Stromal cell of bone marrow (primary cell): ENCODE measurements around the gene ROBO1.
A peak's percentile ranks its signal among the peaks of the same experiment; 100 is the strongest.

Experiments
- DNase-seq: peaks from one replicate; pipeline ENCODE4 v3.0.0-alpha.2; 2012; ENCODE audit warnings: low read depth

The ROBO1 gene

DNA sequence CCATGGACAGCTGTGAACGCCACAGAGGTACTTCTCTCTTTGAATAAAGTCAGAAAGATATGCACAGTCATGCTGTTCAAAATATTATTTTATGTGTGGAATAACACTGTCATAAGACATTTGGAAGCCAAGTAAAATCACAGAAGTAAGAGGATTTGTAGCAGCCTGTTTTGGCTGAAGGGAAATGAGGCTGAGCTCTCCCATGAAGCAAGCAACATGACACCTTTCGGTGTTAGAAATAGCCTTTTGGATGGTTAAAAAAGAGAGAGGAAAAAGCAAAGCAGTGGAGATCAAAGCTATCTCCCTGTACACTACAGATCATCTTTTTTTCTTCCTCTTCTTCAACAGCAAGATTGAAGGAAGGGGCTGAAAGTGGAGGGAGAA is 755.3 kb downstream of the ROBO1 start:
- DNase-seq: no peak

DNA sequence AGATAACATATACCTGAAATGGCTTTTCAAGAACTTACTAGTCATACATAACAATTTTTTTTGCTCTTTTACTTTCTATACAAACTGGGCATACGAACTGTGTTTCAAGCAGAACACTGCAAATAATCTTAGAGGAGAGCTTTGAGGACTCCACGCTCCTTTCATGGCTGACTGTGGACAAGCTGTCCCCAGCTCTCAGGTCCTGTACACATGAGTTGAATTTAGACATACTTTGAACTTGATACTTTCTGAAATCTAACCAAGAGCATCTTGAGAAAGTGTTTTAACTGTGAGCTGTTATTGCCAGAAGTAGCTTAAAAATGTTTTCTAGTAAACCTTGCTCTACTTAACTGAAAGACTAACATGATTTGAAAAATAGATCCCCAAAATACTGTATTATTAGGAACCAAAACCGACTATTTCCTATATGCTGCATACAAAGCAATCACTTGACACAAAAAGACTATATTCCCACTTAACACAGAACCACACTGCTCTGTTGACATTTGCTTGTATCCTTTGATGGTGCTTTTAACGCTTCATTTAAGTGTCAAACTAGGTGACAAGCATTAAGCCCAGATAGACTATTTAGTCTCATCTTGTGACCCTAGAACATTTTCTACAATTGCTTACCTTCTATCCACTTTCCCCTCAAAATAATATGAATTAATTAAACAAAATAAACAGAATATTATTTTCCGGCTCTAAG is 755.8 kb downstream of the ROBO1 start:
- no peak for DNase-seq

DNA sequence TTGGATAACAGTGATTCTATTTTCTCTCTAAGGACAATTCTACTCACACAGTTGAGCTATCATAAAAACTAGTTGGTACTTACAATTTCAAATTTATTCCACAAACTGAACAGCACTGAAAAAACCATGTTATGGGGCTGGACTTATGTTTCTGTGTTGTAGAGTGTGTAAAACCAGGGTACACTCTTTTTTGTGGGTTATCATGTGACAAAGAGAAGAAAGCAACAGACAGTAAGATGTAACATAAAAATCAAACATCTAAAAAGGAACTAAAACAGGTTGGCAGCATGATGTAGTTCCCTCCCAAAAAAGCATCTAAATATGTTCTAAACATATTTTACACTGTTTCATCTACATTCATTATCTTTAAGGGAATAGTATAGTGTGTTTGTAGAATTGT is 757.9 kb downstream of the ROBO1 start:
- no peak for DNase-seq

DNA sequence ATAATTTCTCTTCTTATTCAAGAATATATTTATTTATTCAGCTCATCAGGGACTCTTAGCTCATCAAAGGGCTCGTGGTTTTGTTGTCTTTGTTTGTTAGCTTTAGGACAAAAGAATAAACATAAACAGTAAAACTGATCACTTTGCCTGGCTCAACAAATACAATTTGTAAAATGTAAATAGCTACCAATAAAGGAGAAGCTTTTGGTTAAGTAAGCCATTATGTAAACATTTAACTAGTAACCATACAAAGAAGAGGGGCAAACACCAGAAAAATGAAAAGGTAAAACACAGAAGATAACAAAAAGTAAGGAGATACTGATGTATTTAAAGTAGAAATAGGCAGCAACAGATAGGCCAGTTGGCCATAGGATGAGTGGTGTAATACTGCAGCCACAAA is 761.7 kb downstream of the ROBO1 start:
- no peak for DNase-seq

DNA sequence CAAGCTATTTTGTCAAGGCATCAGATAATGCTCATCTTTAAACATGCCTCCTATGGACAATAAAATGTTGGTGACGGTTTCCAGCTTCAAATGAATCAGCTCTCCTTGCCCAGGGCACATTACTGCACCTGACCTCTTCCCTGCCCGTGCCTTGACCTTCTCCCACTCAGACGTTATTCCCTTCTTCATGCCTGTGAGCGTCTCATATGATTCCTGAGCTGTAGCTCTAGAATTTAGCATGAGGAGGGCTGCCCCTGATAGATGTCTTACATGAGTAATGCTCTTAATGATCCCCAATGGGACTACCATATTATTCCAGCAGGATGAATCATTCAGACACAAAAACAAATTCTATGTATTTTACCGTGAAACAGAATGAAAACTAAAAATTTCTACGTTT is 762.7 kb downstream of the ROBO1 start:
- peak; percentile 70 for DNase-seq

DNA sequence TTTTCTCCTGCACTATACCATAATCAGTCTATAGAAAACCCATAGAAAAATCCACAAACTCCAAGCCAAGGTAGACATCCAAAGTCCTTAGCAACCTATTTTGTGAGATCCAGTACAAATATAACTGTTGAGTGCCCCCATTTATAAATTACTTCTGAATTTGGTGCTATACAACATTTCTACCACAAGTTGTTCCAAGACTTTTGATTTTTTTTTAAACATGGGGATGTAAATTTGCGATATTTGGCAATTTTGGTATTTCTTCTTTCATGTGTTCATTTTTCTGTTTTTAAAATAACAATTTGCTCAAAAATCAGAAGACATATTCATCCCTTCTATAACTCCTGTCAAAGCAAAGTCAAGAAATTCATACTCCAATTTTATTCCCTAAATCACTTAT is 763.8 kb downstream of the ROBO1 start:
- DNase-seq: no peak

DNA sequence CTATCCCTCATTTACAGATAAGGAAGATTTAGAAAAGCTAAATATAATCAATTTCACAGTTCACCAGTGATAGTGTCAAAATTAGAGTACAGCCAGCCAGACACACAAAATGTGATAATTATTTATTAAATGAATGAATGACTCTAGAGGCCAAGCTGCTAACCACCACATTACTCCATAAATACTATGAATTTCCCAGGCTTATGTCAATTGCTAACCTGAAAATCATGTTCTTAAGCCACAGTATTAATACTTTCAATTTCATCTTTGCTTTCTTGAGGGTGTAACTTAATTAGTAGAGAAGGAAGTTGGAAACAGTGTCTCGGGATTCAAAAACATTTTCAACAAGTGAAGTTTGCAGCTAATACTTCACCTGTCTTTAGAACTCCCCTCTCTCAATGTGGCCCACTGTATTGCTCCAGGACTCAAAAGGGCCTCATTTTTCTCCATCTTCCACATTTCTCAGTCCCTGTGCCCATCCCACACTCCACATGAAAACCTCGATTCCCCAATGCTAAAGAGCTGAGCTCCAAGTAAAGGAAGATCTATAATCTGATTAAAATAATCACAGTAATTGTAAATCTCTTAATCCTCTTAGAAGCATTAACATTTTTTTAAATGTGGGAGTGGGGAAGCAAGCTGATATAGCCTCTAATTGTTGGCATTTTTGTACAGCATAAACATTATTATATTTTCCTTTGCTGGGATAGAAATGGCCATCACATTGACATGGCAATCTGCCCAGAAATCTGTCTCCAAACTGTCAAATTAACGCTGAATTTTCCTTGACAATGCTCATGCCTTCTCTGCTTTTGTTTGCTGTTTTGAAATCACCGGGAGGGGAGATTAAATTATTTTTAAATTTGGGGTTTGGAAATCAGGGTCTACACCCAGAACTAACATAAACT is 765.1 kb downstream of the ROBO1 start:
- DNase-seq: no peak

DNA sequence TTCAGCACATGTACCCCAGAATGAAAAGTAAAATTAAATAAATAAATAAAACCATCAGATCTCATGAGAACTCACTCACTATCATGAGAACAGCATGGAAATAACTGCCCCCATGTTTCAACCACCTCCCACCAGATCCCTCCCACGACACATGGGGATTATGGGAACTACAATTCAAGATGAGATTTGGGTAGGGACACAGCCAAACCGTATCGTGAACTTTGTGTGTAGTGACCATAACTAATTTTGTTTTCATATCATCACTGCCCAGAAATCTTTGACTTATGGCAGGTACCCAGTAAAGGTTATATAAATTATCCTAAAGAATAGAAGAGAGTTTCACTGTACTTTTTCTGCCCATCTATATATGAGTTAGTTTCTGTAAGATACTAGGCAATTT is 766.5 kb downstream of the ROBO1 start:
- DNase-seq: no peak

DNA sequence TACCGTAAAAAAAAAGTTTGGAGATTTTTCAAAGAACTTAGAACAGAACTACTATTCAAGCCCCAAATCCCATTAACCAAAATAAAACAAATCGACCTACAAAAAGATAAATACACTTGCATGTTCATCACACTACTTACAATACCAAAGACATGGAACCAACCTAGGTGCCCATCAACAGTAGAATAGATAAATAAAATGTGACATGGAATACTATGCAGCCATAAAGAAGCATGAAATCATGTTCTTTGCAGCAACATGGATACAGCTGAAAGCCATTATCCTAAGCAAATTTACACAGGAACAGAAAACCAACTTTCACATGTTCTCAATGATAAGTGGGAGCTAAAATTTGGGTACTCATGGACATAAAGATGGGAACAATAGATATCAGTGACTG is 768.7 kb downstream of the ROBO1 start:
- DNase-seq: no peak

DNA sequence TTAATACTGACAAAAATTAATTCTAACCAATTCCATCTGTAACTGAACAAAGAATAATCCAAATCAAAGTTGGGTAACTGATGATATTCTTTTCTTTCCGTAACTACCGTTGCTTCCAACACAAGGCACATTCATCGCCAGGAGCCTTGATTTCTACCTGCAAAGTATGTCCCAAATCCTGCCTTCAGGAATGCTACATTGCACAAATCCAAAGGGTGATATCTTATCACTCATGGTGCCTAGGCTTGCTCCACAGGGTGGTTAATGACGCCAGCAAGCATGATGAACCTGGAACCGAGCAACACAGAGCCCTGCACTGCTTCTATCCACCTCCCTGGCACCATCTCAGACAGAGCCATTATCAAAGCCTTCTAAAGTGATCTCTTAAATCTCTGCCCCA is 772.7 kb downstream of the ROBO1 start:
- no peak for DNase-seq

DNA sequence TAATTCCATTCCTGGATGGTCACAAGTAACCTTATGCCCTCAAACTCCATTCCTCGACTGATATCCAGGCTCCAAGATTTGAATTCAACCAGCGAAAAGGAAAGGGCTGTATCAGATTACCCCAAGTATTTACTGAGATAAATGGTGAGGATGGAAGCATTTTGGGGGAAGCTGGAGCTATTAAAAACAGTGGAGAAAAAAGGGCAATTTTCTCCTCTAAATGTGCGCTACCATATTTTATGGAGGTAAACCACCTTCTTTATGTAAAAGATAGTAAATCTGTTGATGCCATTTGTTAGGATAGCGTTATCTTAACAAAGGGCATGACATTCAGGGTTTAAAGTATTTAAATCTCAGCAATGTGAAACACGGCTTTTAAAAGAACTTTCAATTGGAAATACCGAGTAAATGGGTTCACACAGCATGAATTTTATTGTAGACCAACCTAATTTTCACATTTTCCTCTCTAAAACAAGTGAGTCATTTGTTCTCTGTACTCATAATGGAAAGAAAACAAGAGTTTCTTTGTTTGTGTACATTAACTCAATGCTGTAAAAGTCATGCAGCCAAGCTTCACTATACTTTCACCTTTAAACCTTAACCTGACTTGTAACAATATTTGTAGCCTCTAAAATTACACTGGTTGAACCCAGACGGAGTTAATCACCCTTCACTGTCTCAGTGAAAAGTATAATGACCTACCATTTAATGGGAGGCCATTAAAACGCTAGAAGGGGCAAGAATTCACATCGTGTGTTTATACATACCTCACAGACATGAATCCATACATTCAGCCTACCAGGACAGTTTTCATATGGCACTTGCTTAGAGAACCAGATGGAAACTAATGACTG is 773.4 kb downstream of the ROBO1 start:
- DNase-seq: no peak

DNA sequence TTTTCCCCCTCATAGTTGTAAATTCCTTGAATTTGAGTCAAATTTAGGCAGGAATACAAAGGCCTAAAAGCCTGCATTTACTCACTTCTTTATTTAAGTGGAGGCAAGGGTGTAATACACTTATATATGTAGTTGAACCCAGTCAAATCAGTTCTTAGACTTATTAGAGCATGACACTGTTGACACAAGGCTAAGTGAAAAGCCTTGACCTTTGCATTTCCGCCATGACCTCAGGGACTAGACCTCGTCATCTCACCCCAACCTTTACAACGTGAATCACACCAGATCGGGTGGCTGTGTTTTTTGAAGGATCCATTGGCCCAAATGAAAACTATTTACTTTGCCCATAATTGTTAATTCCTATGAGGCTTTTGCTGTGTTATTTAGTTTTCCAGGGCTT is 774.4 kb downstream of the ROBO1 start:
- no peak for DNase-seq

DNA sequence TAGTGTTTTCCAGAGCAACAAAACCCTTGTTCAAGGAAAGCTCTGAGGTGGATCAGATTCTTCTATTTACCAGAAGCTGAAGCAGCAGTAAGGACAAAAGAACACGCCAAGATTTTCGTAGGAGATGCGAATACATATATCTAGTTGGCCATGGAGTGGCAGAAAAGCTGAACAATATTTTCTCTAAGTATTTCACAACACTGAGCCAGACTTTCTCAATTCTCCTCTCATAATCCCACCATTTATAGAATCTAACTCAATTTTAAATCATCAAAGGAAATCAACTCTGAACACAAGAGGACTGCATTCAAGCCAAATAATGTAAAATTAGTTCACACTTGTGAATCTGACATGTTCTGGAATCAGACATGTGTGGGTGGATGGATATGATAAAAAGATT is 775.0 kb downstream of the ROBO1 start:
- DNase-seq: no peak

DNA sequence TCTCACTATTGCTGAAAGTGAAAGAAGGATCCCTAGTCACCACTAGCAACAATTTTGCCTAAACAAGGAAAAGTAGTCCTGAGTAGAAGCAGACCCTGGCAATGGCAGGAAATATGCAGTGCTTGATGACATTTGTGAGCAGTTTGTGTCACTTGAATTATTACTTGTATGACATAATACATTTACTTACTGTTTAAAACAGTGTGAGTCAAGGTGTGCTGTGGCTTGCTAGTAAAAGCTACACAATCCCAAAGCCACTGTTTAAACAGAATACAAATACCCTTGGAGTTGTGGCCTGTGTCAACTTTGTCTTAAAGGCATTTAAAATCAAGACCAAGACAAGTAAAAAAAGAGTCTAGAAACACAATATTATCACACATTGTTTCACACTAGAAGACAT is 775.4 kb downstream of the ROBO1 start:
- no peak for DNase-seq

DNA sequence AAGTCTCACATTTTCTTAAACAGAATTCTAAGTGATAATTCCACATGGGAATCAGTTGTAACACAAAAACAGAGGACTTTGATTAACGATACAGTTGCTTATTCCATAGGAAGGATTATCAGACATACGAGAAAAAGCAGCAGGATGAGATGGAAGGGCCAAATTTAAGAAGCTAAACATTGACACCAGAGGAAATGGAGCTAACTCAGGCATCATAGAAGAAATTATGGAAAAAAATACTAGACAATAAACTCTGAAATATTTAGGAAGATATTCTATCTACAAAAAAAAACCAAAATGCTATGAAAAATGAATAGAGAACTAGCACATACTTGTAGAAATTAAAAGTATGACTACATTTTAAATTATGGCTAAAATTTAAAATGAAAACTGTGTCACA is 776.1 kb downstream of the ROBO1 start:
- no peak for DNase-seq

DNA sequence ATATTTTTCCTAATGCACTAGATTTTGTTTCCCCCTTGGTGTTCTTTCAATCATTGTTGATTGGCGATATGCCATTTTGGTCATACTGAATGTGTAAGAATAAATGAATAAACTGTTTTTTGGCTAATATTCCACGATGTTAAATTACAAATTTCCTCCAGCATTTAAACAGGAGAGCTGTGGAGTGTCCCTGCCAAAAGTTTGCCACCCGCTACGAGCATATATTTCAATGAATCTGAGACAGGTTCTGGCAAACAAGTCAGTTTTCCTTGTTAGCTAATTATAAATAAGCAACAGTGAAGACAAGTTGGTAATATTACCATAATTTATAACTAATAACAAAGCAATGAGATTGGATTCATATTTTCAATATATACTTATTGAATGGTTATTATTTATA is 777.6 kb downstream of the ROBO1 start:
- no peak for DNase-seq

DNA sequence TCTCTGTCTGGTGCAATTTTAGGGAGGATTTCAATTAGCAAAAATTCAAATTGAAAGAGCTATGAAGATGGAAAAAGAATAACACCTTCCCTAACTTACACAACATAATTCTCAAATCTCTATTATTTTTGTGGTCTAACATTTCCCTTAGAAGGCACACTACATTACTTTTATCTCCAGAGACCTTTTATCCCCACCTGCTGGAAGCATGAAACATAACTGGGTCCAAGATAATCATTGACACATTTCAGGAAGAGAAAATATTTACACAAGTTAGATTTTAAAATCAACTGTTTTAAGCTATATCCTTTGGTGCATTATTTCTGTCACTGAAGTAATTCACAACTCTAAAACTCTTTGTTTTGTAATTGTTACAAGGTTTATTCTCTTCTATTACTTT is 779.5 kb downstream of the ROBO1 start:
- DNase-seq: no peak

DNA sequence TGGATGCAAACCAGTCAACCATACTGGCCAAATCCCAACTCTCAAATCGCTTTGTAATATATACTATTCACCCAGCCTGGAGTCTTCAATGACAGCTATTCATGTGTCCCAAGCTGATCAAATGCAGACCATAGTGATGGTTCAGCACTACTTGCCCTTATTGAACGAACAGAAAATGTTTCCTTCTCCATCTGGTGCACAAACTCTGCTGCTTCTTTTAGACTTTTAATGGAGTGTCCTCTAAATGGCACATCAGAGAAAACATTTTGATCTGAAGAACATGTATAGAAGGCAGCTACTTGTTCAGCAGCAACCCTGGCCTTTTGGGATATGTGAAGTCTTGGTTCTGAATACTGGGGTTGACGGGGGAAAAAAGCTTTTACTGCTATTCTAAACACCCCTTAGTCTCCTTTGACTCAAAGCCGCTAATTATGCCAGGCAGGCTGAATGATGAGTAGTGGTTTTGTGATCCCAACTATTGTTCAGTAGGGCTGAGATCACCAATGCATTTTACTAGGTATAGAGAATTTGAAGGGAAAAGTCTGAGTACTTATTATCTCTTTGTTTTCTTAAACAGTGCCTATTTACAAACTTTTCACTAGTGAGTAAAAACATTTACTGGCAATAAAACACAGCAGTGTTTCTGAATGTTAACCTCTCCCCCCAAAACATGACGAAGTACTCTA is 781.2 kb downstream of the ROBO1 start:
- DNase-seq: no peak

DNA sequence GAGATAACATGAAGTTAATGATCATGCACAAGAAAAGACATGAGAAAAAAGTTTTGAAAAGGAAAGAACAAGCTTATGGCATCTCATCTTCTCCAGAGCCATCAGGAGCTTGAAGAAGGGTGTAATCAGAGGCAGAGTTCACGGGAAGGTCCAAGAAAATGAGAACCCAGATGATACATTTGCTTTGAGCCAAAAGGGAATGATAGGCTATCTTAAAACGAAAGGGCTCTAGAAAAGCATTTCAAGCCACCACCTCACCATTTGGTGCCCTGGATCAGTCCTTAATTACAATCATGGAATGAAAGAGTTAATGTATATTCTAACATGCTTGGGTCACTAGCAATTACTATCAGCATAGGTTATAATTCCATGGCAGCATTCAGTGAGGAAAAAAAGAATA is 781.8 kb downstream of the ROBO1 start:
- no peak for DNase-seq

DNA sequence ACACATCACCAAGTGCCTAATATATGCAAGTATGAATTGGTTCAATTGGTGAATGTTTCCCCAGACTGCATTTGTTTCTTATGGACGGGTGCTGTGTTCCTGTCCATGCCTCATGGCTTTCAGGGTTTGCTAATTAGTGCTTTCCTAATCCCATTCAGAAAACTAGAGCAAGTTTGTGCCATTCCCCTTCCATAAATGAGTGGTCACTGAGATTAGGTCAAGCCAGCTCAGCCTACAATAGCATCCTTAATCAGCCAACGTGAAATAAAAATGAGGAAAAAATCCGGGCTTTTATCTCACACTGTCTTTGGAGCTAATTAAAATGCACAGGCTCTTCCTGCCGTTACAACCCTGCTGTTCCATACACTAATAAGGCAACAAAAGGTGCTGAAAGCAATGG is 788.8 kb downstream of the ROBO1 start:
- no peak for DNase-seq

DNA sequence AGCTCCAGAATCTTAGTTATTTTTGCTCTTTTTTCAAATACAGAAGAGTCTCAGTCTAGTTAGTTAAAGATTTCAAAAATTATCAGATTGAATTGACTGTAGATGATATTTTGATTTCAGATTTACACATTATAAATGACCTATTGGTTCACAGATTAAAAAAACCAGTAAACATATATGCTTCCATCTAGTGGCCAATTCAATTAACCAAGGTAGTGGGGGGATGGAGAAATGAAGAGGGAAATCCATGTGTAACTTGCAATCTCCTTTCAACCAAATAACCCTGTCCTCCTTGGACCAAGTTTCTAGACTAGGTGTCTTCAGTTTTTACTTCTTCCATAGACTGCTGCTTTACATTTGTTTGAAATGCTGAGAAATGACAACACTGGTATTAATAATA is 789.8 kb downstream of the ROBO1 start:
- DNase-seq: no peak

DNA sequence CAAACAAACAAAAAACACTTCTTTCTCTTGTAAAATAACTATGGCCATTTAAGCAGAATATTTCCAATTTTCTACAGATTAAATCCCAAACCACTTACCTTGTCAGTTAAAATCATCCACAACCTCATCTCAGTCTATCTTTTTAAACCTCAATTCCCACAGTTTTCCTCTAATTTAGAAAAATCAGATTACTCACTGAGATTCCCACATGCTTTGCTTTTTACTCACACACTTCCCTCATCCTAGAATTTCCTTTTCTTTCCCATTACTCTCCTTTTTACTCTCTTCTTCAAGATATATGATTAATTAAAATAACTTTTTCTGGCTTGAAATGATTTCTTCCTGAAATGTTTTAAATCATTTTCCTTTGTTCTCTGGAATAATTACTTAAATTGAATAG is 790.7 kb downstream of the ROBO1 start:
- no peak for DNase-seq
